Astrocyte (in vitro differentiated cells and primary cell): ENCODE data around the gene FAM180A. TPM values are rescaled to one million over a fixed set of nuclear protein-coding genes. Genes with fewer than 3 reads are reported as not detected.
A peak's percentile ranks its signal among the peaks of the same experiment; 100 is the strongest.

Source experiments
- DNase-seq: peaks from one replicate; pipeline ENCODE4 v3.0.0-alpha.2; 2010; ENCODE audit warnings: low read depth
- FAIRE-seq: peaks from 2 replicates; lab custom pipeline; 2011; peaks lifted over from hg19 to GRCh38; lab: Jason Lieb, UNC
- H2AFZ ChIP-seq: 2 replicates; pipeline ENCODE4 v1.6.0; 2012; ENCODE audit warnings: low read depth, low read length, inconsistent platforms
- H3K27ac ChIP-seq: 2 replicates; pipeline ENCODE4 v1.5.1; 2011; ENCODE audit warnings: low read depth, low read length, inconsistent platforms
- H3K27me3 ChIP-seq: 2 replicates; pipeline ENCODE4 v1.6.0; 2011; ENCODE audit warnings: low read length, inconsistent platforms; ENCODE audit not compliant: insufficient read depth
- H3K36me3 ChIP-seq: 2 replicates; pipeline ENCODE4 v1.5.1; 2011; ENCODE audit warnings: low read length, inconsistent platforms; ENCODE audit not compliant: insufficient read depth
- H3K4me1 ChIP-seq: 2 replicates; pipeline ENCODE4 v1.5.1; 2011; ENCODE audit warnings: low read length, inconsistent platforms; ENCODE audit not compliant: insufficient read depth
- H3K4me2 ChIP-seq: 2 replicates; pipeline ENCODE4 v1.6.0; 2012; ENCODE audit warnings: low read length, inconsistent platforms
- H3K4me3 ChIP-seq: 2 replicates; pipeline ENCODE4 v1.5.1; 2011; ENCODE audit warnings: low read depth, mild to moderate bottlenecking, low read length, inconsistent platforms; ENCODE audit not compliant: insufficient read depth
- H3K79me2 ChIP-seq: 2 replicates; pipeline ENCODE4 v1.6.0; 2012; ENCODE audit warnings: mild to moderate bottlenecking, low read length, inconsistent platforms; ENCODE audit not compliant: insufficient read depth
- H3K9ac ChIP-seq: 2 replicates; pipeline ENCODE4 v1.6.0; 2012; ENCODE audit warnings: mild to moderate bottlenecking, low read length, inconsistent platforms
- H3K9me3 ChIP-seq: 2 replicates; pipeline ENCODE4 v1.5.1; 2012; ENCODE audit warnings: low read depth, mild to moderate bottlenecking, low read length, inconsistent platforms; ENCODE audit not compliant: insufficient read depth
- H4K20me1 ChIP-seq: 2 replicates; pipeline ENCODE4 v1.6.0; 2012; ENCODE audit warnings: low read length, inconsistent platforms; ENCODE audit not compliant: insufficient read depth
- H3K27ac Mint-ChIP-seq: one replicate; pipeline ENCODE4 v1.8.0; 2021; ENCODE audit warnings: mild to moderate bottlenecking, mixed read lengths; ENCODE audit not compliant: unreplicated experiment
- H3K27me3 Mint-ChIP-seq: one replicate; pipeline ENCODE4 v1.8.0; 2021; ENCODE audit warnings: low read depth, mixed read lengths; ENCODE audit not compliant: unreplicated experiment
- H3K36me3 Mint-ChIP-seq: one replicate; pipeline ENCODE4 v1.8.0; 2021; ENCODE audit warnings: low read depth, mixed read lengths; ENCODE audit not compliant: unreplicated experiment
- H3K4me1 Mint-ChIP-seq: one replicate; pipeline ENCODE4 v1.8.0; 2021; ENCODE audit warnings: low read depth, mixed read lengths; ENCODE audit not compliant: unreplicated experiment
- H3K4me3 Mint-ChIP-seq: one replicate; pipeline ENCODE4 v1.8.0; 2021; ENCODE audit warnings: mild to moderate bottlenecking, moderate library complexity, mixed read lengths; ENCODE audit not compliant: unreplicated experiment
- H3K9me3 Mint-ChIP-seq: one replicate; pipeline ENCODE4 v1.8.0; 2021; ENCODE audit warnings: mild to moderate bottlenecking, mixed read lengths; ENCODE audit not compliant: unreplicated experiment
- EZH2 ChIP-seq: IDR thresholded peaks from 2 replicates; pipeline ENCODE4 v1.6.1; 2012; ENCODE audit warnings: mild to moderate bottlenecking, low read length, inconsistent platforms; ENCODE audit not compliant: insufficient read depth
- total RNA-seq: library from RNA; stranded (reverse); gene quantifications from 2 replicates; pipeline ENCODE4 v1.2.1, GENCODE V29; 2021
- TF ChIP-seq, protein P1 (sequence below): IDR thresholded peaks from 2 replicates; pipeline ENCODE4 v1.5.1; 2011; ENCODE audit warnings: low read depth, mild to moderate bottlenecking, inconsistent platforms, low read length, moderate library complexity; ENCODE audit not compliant: insufficient read depth

FAM180A gene
- total RNA-seq, 1 donor from 2014 or later, result not detected

DNA sequence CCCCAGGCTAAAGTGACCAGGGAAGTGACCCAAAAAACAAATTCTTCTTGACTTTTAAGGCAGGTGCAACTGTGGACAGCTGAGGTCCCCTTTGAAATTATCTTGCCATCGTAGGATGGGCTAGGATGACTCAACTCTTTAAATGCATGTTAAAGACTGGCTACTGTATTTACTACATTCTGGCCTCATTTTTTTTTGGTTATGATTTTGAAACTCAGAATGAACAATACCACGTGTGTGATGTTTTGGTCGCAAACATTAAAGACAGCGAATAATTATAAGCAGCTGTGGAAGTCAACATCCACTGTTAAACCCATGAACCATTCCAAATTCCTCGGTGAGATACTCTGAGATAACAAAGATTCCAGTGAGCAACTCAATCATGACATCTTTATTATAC, 19.4 kb downstream of the FAM180A start:
- no peaks in the 10 kb centered on the region for H3K9me3 Mint-ChIP-seq
- FAIRE-seq, result no peak

DNA sequence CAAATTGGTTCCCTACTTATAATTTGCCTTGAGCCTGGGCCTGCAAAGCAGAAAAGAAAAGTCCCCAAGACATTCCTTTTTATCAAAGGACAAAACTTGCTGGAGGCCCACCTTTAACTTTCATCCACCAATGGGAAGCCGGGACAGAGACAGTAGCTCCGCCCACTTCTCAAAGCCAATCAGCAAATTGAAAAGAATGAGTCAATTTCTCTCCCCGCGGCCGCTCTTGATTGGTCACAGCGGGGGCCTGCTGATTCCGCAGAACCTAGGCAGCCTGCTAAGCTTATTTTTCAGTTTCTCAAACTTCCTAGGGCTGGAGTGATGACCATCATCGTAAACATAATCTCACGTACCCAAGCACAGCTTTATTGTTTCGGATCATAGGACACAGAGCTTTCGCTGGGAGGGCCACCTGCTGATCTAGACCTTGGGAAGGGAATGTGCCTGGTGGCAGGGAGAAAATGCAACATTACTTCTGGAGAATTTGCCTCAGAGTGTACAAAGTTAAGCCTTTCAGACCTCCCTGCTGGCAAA, 20.4 kb downstream of the FAM180A start, which contains the start of gene SLC13A4:
SLC13A4 (minus strand) TSS at position 51 of the 534 bp plus-strand sequence. CDS start 690 bp downstream, outside the sequence.
- H3K27ac Mint-ChIP-seq, result no peak within 1 kb of the TSS
- Histone ChIP-seq H3K9ac (no peak within 1 kb of the TSS), H3K4me2 (peak within 1 kb of the TSS; percentile 41), H3K4me3 (peak within 1 kb of the TSS; percentile 32), H4K20me1 (no peaks in the 10 kb centered on the region), H3K4me1 (no peaks in the 10 kb centered on the region), H3K36me3 (no peaks in the 10 kb centered on the region), H3K9me3 (no peaks in the 10 kb centered on the region), H3K79me2 (no peaks in the 10 kb centered on the region), H3K27me3 (no peaks in the 10 kb centered on the region), H2AFZ (no peak within 1 kb of the TSS), H3K27ac (no peak within 1 kb of the TSS)
- peaks cover 7% of the 10 kb centered on the region for H3K27me3 Mint-ChIP-seq
- H3K9me3 Mint-ChIP-seq, result no peaks in the 10 kb centered on the region
- H3K36me3 Mint-ChIP-seq, result no peaks in the 10 kb centered on the region
- H3K4me3 Mint-ChIP-seq, result no peak within 1 kb of the TSS
- no peaks in the 10 kb centered on the region for H3K4me1 Mint-ChIP-seq
- TF ChIP-seq, protein P1, sequence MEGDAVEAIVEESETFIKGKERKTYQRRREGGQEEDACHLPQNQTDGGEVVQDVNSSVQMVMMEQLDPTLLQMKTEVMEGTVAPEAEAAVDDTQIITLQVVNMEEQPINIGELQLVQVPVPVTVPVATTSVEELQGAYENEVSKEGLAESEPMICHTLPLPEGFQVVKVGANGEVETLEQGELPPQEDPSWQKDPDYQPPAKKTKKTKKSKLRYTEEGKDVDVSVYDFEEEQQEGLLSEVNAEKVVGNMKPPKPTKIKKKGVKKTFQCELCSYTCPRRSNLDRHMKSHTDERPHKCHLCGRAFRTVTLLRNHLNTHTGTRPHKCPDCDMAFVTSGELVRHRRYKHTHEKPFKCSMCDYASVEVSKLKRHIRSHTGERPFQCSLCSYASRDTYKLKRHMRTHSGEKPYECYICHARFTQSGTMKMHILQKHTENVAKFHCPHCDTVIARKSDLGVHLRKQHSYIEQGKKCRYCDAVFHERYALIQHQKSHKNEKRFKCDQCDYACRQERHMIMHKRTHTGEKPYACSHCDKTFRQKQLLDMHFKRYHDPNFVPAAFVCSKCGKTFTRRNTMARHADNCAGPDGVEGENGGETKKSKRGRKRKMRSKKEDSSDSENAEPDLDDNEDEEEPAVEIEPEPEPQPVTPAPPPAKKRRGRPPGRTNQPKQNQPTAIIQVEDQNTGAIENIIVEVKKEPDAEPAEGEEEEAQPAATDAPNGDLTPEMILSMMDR, result no peak
- TF ChIP-seq EZH2, result no peak
- DNase-seq (no peak), FAIRE-seq (no peak)

More for the DNA sequence above, 19.4 kb downstream of the FAM180A start:
- Histone ChIP-seq H3K79me2 (no peaks in the 10 kb centered on the region), H3K4me1 (no peaks in the 10 kb centered on the region), H3K4me3 (no peak overlapping the region), H3K9ac (no peak overlapping the region), H3K36me3 (no peaks in the 10 kb centered on the region), H2AFZ (no peak overlapping the region), H3K9me3 (no peaks in the 10 kb centered on the region), H3K27ac (no peak overlapping the region), H3K27me3 (no peaks in the 10 kb centered on the region), H4K20me1 (no peaks in the 10 kb centered on the region), H3K4me2 (no peak overlapping the region)
- Mint-ChIP-seq H3K27ac (no peak overlapping the region), H3K36me3 (no peaks in the 10 kb centered on the region), H3K4me1 (peaks cover 6% of the 10 kb centered on the region), H3K27me3 (peaks cover 9% of the 10 kb centered on the region), H3K4me3 (no peak overlapping the region)
- no peak for DNase-seq
- TF ChIP-seq, protein P1, result no peak
- no peak for TF ChIP-seq EZH2
